ENCODE measurements around the gene VPS4A. TPM values are rescaled to one million over a fixed set of nuclear protein-coding genes. Genes with fewer than 3 reads are reported as not detected.

The VPS4A gene
- total RNA-seq, 1 donor from 2014 or later = 21.9 TPM

DNA sequence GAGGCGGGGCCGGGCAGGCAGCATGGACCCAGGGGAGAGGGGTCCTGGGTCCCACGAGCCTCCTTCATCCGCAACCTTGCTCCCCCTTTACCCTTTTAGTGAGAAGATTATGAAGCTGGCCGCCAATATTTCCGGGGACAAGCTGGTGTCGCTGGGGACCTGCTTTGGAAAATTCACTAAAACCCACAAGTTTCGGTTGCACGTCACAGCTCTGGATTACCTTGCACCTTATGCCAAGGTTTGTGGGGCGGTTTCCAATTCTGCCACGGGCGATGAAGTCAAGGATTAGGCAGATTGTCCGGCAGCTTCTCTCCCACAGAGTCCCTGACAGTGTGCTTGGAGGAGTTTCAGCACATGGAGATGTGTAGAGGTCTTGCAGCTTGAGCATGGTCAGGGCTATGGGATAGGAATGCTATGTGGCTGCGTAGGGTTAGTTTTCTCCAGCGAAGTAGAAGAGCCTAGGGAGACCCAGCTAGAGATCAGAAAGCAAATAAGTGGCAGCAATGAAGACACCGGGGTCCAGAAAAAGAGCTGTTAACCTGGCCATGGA is 29.0 kb downstream of the VPS4A start:
- Histone ChIP-seq H3K27me3 (no peaks in the 10 kb centered on the region), H3F3A (ENCODE audit: low read depth) (peaks cover 14% of the 10 kb centered on the region), H2AFZ (replicated peaks) (no peak overlapping the region), H3K36me3 (peaks cover 10% of the 10 kb centered on the region), H3K4me3 (peak overlapping the region; percentile 92), H3K79me2 (ENCODE audit: low read depth) (peaks cover 63% of the 10 kb centered on the region), H3K4me1 (peaks cover 14% of the 10 kb centered on the region), H4K20me1 (ENCODE audit: low read depth) (no peaks in the 10 kb centered on the region), H3K9ac (peak overlapping the region; percentile 86), H3K27ac (no peak overlapping the region), H3K4me2 (peak overlapping the region; percentile 91), H3K9me3 (ENCODE audit: low read depth) (no peaks in the 10 kb centered on the region)
- H3K27ac Mint-ChIP-seq = no peak overlapping the region
- peaks cover 2% of the 10 kb centered on the region for H3K27me3 Mint-ChIP-seq (ENCODE audit: insufficient read depth, low read depth)
- DNase-seq (ENCODE audit: low spot score) = peak; percentile 10
- H3K4me3 Mint-ChIP-seq = peak overlapping the region; percentile 99
- TF ChIP-seq, protein P1, sequence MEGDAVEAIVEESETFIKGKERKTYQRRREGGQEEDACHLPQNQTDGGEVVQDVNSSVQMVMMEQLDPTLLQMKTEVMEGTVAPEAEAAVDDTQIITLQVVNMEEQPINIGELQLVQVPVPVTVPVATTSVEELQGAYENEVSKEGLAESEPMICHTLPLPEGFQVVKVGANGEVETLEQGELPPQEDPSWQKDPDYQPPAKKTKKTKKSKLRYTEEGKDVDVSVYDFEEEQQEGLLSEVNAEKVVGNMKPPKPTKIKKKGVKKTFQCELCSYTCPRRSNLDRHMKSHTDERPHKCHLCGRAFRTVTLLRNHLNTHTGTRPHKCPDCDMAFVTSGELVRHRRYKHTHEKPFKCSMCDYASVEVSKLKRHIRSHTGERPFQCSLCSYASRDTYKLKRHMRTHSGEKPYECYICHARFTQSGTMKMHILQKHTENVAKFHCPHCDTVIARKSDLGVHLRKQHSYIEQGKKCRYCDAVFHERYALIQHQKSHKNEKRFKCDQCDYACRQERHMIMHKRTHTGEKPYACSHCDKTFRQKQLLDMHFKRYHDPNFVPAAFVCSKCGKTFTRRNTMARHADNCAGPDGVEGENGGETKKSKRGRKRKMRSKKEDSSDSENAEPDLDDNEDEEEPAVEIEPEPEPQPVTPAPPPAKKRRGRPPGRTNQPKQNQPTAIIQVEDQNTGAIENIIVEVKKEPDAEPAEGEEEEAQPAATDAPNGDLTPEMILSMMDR (IDR thresholded peaks at IDR 0.05) = no peak
- TF ChIP-seq EZH2phosphoT487 (IDR thresholded peaks at IDR 0.05) = no peak
- TF ChIP-seq EZH2 (IDR thresholded peaks at IDR 0.05) = no peak
- H3K4me1 Mint-ChIP-seq = peaks cover 29% of the 10 kb centered on the region
- H3K36me3 Mint-ChIP-seq = peaks cover 17% of the 10 kb centered on the region
- H3K9me3 Mint-ChIP-seq = no peaks in the 10 kb centered on the region

DNA sequence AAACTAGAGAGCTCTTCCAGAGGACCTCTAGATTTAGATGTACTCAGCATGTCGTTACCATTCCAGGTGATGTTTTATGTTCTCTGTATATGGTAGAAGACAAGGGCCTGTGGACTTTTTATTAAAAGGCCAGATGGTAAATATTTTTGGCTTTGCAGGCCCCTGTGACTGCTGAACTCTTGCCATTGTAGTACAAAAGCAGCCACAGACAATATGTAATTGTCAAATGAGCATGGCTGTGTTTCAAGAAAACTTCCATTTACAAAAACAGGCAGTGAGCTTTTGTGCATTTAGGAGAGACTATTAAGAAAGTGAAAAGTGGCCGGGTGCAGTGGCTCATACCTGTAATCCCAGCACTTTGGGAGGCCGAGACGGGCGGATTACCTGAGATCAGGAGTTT is 33.0 kb downstream of the VPS4A start:
- Histone ChIP-seq H3K27ac (no peak overlapping the region), H3K4me3 (no peak overlapping the region), H3K9me3 (ENCODE audit: low read depth) (no peaks in the 10 kb centered on the region), H3F3A (ENCODE audit: low read depth) (peaks cover 14% of the 10 kb centered on the region), H4K20me1 (ENCODE audit: low read depth) (no peaks in the 10 kb centered on the region), H3K9ac (no peak overlapping the region), H3K27me3 (no peaks in the 10 kb centered on the region), H3K4me2 (no peak overlapping the region), H2AFZ (replicated peaks) (no peak overlapping the region), H3K4me1 (peaks cover 7% of the 10 kb centered on the region), H3K36me3 (peaks cover 10% of the 10 kb centered on the region), H3K79me2 (ENCODE audit: low read depth) (peaks cover 37% of the 10 kb centered on the region)
- peaks cover 4% of the 10 kb centered on the region for H3K36me3 Mint-ChIP-seq
- H3K27ac Mint-ChIP-seq = no peak overlapping the region
- H3K4me1 Mint-ChIP-seq = peaks cover 17% of the 10 kb centered on the region
- TF ChIP-seq, protein P1 (IDR thresholded peaks at IDR 0.05) = no peak
- TF ChIP-seq EZH2phosphoT487 (IDR thresholded peaks at IDR 0.05) (no peak), EZH2 (IDR thresholded peaks at IDR 0.05) (no peak)
- no peak overlapping the region for H3K4me3 Mint-ChIP-seq
- peaks cover 6% of the 10 kb centered on the region for H3K27me3 Mint-ChIP-seq (ENCODE audit: insufficient read depth, low read depth)
- no peaks in the 10 kb centered on the region for H3K9me3 Mint-ChIP-seq
- no peak for DNase-seq (ENCODE audit: low spot score)

DNA sequence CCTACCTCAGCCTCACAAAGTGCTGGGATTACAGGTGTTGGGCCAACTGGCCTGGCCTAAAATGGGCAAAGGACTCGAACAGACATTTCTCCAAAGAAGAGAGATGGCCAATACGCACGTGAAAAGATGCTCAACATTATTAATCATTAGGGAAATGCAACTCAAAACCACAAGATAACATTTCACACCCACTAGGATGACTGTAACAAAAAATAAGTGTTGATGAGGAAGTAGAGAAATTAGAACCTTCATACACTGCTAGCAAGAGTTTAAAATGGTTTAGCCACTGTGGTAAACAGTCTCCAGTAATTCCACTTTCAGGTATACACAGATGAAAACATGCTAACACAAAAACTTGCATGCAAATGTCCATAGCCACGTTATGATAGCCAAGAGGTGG is 34.8 kb downstream of the VPS4A start:
- Histone ChIP-seq H3K4me1 (peaks cover under 1% of the 10 kb centered on the region), H3K79me2 (ENCODE audit: low read depth) (peaks cover 22% of the 10 kb centered on the region), H3K27ac (no peak overlapping the region), H3K36me3 (peaks cover 10% of the 10 kb centered on the region), H3K9me3 (ENCODE audit: low read depth) (no peaks in the 10 kb centered on the region), H2AFZ (replicated peaks) (no peak overlapping the region), H3K4me3 (no peak overlapping the region), H4K20me1 (ENCODE audit: low read depth) (no peaks in the 10 kb centered on the region), H3F3A (ENCODE audit: low read depth) (peaks cover 14% of the 10 kb centered on the region), H3K4me2 (no peak overlapping the region), H3K27me3 (no peaks in the 10 kb centered on the region), H3K9ac (no peak overlapping the region)
- peaks cover 2% of the 10 kb centered on the region for H3K36me3 Mint-ChIP-seq
- no peaks in the 10 kb centered on the region for H3K9me3 Mint-ChIP-seq
- TF ChIP-seq EZH2phosphoT487 (IDR thresholded peaks at IDR 0.05) (no peak), EZH2 (IDR thresholded peaks at IDR 0.05) (no peak)
- TF ChIP-seq, protein P1 (IDR thresholded peaks at IDR 0.05) = no peak
- H3K4me3 Mint-ChIP-seq = no peak overlapping the region
- DNase-seq (ENCODE audit: low spot score) = no peak
- H3K4me1 Mint-ChIP-seq = peaks cover 5% of the 10 kb centered on the region
- no peak overlapping the region for H3K27ac Mint-ChIP-seq
- H3K27me3 Mint-ChIP-seq (ENCODE audit: insufficient read depth, low read depth) = peaks cover 4% of the 10 kb centered on the region
